Activated CD4-positive, alpha-beta T cell treated with anti-CD3 and anti-CD28 coated beads, Interleukin-2, amount 50 U/mL, for 16 hours (primary cell): ENCODE results near the gene DNMT1.
"Not testable (repeated sequence)": the region's sequence is repeated elsewhere in the genome, so short reads cannot be mapped to it uniquely, and the experiment has no call there.

Source experiments
- DNase-seq: peaks from one replicate; pipeline ENCODE4 v3.0.0-alpha.2; 2020

The DNMT1 gene

GRCh38 chr19:10180459-10180858 lies 14.3 kb downstream of the DNMT1 start:
- no peak for DNase-seq

- not testable (repeated sequence) for DNase-seq
These were observed 14.7 kb downstream of the DNMT1 start for GRCh38 chr19:10180024-10180423.

- DNase-seq: no peak
These were observed 21.2 kb downstream of the DNMT1 start for GRCh38 chr19:10173527-10173926.

GRCh38 chr19:10168386-10168948 lies 26.3 kb downstream of the DNMT1 start:
- no peak for DNase-seq

- no peak for DNase-seq
These were observed 27.3 kb downstream of the DNMT1 start for GRCh38 chr19:10167459-10167858.

GRCh38 chr19:10166501-10166900 lies 28.3 kb downstream of the DNMT1 start:
- DNase-seq: not testable (repeated sequence)

- DNase-seq: no peak
These were observed 28.7 kb downstream of the DNMT1 start for GRCh38 chr19:10166046-10166445.

- DNase-seq: no peak
These were observed 31.2 kb downstream of the DNMT1 start for GRCh38 chr19:10163536-10163935.

- no peak for DNase-seq
These were observed 35.1 kb downstream of the DNMT1 start for GRCh38 chr19:10159610-10160009.

GRCh38 chr19:10158485-10158884 lies 36.3 kb downstream of the DNMT1 start:
- DNase-seq: no peak

GRCh38 chr19:10158071-10158470 lies 36.7 kb downstream of the DNMT1 start:
- no peak for DNase-seq

GRCh38 chr19:10155839-10156238 lies 38.9 kb downstream of the DNMT1 start:
- DNase-seq: no peak

GRCh38 chr19:10152100-10152499 lies 42.7 kb downstream of the DNMT1 start:
- no peak for DNase-seq

GRCh38 chr19:10151521-10151920 lies 43.2 kb downstream of the DNMT1 start:
- no peak for DNase-seq

- no peak for DNase-seq
These were observed 45.3 kb downstream of the DNMT1 start for GRCh38 chr19:10149427-10149826.

GRCh38 chr19:10146142-10146541 lies 48.6 kb downstream of the DNMT1 start:
- no peak for DNase-seq

- DNase-seq: no peak
These were observed 49.7 kb downstream of the DNMT1 start for GRCh38 chr19:10145031-10145430.

GRCh38 chr19:10144361-10144760 lies 50.4 kb downstream of the DNMT1 start:
- no peak for DNase-seq

- DNase-seq: no peak
These were observed 51.1 kb downstream of the DNMT1 start for GRCh38 chr19:10143681-10144080.

GRCh38 chr19:10142701-10143375 lies 51.9 kb downstream of the DNMT1 start:
- DNase-seq: peak; percentile 49

GRCh38 chr19:10141973-10142372 lies 52.8 kb downstream of the DNMT1 start:
- no peak for DNase-seq

GRCh38 chr19:10141479-10141878 lies 53.3 kb downstream of the DNMT1 start:
- no peak for DNase-seq

- no peak for DNase-seq
These were observed 54.8 kb downstream of the DNMT1 start for GRCh38 chr19:10139952-10140351.

GRCh38 chr19:10138879-10139795 lies 55.6 kb downstream of the DNMT1 start:
- no peak for DNase-seq
